GM18907 (cell line): ENCODE results near the gene DPYD.
A peak's percentile ranks its signal among the peaks of the same experiment; 100 is the strongest.

ENCODE experiments used
- ATAC-seq: cut with Tn5 transposase; IDR thresholded peaks from one replicate; pipeline ENCODE4 v1.9.1; 2021; ENCODE audit warnings: mild to moderate bottlenecking, moderate library complexity; ENCODE audit not compliant: unreplicated experiment

The DPYD gene

DNA sequence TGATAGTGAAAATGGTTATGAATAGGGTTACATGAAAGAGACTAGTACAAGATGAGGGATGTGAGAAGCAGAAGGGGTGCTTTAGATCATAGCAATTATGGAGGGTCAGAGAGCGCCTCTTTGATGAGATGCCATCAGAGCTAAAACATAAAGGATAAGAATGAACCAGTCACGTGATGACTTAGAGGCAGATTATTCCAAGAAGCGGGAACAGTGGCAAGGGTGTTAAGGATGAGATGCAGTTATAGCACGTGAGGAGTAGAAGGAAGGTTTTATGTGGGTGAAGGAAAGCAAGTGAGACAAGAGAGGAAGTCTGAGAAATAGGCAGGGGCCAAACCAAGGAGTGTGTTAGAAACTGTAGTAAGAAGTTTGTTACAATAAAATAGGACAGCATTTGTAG is 360.1 kb downstream of the DPYD start:
- ATAC-seq = no peak

DNA sequence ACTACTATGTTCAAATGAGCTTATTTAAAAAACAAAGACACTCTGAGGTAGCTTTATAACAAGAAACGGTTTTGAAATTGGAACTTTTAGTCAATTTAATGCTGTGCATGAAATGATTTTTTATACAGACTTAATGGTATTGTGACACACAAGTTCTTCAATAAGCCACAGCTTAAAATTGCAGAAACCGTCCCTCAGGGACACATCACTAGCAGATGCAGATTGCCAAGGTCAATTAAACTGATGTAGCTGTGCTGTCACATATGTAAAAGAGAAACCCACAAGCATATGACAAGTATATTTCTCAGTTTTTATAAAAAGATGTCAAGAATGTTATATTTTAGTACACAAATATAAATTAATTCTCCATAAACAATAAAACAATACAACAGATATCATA is 366.9 kb downstream of the DPYD start:
- no peak for ATAC-seq

DNA sequence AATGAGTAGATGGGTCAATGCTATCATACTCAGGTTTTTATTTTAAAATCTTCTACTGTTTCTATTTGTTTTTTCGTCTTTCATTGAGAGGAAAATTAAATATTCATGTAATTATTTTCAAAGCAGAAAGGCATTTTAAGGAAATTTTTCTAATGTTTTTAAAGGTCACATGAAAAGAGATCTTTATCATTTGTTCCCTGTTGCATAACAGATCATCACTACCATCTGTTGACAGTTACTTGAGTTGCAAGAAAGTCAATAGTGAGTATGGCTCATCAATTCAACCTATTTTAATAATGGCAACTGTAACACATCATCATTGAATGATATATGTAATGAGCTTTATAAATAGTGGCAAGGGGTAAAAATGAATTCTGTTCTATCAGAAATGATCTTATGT is 369.7 kb downstream of the DPYD start:
- no peak for ATAC-seq

DNA sequence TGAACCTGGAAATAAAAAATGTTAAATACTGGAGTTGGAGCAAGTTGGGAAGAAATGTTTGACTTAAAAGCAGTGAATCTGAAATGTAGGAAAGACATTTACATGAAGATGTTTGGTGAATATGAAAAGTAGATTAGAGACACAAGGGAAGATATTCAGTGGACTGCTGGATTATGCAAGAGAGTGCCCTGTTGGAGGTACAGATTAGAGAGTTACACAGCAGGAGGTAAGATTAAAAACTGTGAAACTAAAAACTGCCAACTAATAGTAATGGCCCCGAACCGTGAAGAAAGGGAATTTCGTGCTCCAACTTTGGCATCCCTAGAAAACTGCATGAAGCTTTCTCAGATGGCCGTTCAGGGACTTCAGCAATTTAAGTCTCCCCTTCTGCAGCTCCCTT is 375.4 kb downstream of the DPYD start:
- ATAC-seq = no peak

DNA sequence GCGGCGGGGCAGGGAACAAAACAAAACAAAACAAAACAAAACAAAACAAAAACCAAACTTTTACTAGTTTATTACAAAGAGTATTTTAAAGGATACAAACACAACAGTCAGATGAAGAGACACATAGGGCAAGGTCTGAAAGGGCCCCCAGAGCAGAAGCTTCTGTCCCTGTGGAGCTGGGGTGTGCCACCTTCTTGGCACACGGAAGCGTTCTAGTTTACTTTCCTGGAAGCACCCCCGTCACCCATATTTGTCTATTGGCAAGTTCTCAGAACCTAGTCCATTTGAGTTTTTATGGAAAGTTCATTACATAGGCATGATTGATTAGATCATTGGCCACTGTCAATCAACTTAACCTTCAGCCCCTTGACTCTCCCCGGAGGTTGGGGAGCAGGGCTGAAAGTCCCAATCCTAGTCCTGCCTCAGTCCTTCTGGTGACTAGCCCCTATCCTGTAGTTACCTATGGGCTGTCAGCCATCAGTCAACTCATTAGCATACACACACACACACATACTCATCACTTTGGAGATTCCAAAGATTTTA is 380.4 kb downstream of the DPYD start:
- no peak for ATAC-seq

DNA sequence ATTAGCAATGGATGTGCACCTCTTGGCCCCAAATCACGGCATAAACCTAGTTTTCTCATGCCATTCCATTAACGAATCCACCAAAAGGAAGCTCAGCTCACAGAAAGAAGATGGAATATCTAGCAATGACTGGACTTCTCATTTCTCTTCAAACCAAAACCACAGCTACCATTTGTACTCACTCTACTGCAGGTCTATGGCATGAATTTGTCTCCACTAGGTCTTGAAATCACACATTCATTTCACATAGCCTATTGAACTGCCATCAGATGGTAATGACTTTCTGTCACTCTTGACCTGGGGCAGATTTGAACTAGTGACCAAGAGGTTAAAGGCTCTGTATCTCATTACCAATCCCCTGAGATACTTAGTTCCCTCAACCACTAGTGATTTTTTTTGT is 382.7 kb downstream of the DPYD start:
- ATAC-seq = no peak

DNA sequence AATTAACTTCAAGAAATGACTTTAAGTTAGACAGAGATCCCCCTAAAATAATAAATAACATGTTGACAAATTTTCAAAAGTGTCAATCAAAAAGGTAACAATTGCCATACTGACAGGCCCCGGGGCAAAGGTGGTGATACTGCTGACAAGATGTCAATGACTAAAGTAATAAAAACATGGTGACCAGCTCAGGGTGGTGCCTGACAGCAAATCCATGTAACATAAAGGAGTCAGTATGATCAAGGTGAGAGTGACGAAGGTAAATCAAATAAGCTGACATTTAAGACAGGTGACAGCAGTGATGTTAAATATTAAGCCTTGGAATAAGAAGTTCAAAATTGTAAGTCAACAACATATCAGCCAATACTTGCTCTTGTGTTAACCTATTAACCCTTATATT is 387.5 kb downstream of the DPYD start:
- no peak for ATAC-seq

DNA sequence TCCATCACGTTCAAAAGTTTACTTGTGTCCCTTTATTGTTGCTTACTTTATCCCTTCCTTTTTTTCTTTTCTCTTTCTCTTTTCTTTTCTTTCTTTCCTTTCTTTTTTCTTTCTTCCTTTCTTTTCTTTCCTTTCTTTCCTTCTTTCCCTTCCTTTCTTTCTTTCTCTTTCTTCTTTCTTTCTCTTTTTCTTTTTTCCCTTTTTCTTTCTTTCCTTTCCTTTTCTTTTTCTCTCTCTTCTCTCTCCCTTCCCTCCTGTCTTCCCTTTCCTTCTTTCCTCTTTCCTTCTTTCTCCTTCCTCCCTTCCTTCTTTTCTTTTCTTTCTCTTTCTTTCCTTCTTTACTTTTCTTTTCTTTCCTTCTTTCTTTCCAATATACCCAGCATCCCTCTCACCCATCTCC is 391.2 kb downstream of the DPYD start:
- ATAC-seq = no peak

DNA sequence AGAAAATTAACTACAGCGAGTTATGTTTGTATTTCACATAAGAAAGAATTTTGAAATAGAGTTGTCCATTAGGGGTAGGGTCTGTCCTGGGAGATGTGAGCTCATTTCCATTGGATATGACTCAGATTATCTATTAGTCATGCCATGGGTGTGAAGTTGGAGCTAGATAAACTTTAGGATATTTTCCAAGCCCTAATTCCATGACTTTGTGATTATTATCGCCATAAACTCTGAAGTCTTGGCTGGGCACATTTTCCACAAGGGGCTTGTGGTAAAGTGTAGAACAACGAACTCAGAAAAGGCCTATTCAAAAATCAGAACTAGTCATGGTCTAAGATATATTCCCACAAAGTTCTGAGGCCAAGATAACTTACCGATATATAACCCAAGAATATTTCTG is 396.6 kb downstream of the DPYD start:
- no peak for ATAC-seq

DNA sequence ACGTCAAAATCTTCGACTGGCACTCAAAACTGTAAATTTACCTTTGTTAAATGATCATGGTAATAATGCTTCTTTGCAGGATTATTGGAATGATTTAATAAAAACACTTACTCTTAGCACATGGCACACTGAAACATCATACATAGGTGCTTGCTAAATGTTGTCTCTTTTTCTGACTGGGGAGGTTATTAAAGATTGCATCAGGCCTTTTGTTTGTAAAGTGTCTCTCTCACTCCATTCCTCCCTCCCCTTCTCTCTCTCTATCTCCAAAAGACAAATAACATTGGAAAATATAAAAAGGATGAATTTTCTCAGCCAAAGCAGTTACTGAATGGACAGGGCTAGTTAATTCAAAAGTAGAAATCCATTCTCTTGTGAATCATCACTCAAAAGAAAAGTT is 404.2 kb downstream of the DPYD start:
- no peak for ATAC-seq

DNA sequence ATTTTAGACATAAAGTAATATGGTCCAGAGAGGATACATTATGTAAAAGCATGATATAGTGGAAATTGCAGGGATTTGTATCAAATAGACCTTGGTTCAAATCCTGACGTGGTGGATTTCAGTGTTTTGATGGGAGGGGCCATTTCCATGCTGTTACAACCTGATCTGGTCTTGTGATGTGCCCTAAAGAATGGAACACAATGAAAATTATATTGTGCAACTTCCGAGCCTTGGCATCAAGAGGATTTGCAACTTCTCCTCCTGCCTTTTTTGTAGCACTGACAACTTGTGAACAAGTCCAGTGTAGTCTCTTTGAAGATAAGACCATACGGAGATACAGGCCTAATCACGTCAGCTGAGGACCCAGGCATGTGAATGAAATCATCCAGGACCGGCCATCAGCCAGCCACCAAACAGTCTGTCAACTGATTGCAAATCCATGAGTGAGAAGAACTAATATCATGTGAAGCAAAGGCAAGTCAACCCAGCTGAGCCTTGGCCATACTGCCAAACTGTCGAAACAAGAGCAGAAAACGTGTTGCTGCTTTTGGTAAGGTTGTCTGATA is 412.1 kb downstream of the DPYD start:
- ATAC-seq = no peak

DNA sequence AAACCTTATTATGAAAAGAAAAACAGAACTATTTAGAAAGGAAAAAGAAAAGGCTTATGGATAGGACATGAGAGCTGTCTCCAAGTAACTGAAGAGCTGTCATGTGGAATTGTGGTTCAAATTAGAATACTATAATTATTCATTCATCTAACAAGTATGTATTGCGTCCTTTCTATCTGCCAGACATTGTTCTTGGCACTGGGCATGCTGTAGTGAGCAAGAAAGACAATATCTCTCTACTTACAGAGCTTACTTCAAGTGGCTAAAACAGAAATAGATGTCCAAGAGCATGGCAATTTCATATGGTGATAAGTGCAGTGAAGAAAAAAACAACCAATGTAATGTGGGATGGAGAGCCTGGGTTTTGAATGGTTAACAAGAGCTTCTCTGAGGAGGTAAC is 413.0 kb downstream of the DPYD start:
- no peak for ATAC-seq

DNA sequence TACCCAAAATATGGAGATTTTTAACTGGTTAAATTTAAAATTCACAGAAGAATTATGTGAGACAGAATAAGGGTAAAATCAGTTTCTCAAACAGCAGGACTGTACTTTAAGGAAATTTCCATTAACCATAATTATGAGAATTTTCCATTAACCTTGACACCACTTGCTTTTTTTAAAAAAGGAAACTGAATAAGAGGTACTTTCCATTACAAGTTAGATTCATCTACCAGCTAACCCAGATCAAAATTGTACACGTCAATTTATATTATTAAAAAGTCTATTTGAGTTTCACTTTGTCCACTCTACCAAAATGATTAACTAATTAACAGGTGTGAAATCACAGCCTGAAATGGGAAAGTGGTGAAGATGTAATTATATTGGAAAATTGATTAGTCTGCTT is 414.5 kb downstream of the DPYD start:
- no peak for ATAC-seq

DNA sequence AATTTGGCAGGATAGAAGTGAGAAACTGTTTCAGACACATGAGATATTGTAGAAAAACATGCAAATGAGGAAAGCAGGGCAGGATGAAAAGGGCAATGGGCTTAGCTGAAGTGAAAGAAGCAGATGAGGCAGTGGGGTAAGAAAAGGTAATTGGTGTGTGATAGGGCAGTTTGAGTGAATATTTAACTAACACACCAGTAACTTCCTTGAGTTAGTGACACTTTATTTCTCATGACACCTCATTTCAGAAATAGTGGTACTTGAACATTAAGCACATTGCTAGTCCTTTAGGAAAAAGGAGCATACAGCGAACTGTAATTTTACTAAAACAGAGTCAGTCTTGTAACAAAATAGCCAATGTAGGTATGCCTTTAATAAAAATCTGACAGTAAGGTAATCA is 415.0 kb downstream of the DPYD start:
- peak; percentile 99 for ATAC-seq

DNA sequence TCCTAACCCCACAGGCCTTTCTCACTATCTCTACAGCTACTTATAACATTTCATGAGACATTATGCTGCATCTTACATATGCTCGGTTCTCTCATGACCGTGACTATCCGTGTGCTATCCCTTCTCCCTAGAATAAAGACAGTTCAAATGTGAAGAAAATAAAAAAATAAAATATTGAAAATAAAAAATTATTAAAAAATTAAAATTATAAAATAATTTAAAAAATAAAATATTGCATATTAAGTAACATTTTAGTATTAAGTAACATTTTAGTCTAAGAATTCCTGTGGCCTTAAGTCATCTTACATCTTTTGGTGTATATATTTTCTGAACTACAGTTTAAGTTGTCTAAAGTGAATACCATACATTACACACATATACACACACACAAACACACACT is 415.5 kb downstream of the DPYD start:
- peak; percentile 25 for ATAC-seq

DNA sequence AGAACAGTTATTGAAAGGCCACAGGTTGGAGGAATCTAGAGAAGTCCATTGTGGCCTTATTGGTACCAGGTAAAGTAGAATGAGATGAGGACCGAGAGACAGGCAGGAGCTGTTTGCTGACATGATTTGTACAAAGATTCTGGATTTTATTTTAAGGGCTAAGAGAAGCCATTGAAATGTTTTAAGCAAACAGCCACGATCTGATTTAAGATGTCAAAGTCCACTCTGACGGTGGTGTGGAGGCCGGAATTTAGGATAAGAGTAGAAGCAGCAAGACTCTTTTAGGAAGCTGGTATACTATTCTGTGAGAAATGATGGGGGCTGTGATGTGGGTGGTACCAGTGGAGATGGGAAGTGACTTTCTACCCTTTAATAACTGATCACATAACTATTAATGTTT is 418.5 kb downstream of the DPYD start:
- no peak for ATAC-seq

DNA sequence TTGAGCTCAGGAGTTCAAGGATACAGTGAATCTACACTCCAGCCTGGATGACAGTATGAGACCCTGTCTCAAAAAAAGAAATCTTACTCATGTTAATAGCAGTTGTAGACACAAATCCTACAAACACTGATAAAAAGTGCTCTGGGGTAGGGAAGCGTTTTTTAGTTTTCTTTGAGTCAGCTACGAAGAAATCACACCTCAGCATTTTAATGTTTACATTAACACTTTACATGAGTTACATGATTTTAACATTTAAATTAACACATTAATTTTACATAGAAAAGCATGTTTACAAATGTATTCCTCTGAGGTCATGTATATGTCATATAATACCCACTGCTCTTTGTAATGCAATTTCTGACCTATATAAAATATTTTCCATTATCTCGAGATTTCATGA is 419.2 kb downstream of the DPYD start:
- ATAC-seq = no peak

DNA sequence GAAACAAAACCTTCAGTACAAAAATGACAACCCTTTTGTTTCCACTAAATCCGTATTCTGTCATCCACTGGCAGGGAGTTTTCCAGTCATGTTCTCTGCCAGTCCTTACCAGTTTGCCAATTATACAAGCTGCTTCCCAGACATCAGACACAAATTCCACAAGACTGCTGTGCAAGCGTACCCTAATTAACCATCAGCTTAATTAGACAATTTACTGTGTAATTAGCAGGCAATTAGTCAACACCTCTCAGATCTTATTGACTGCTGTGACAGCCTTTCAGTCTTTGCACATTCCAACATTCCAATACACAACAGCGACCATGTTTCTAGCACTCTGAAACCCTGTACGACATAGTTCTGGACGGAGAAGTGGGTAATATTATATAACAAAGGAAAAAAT is 420.1 kb downstream of the DPYD start:
- ATAC-seq = no peak

DNA sequence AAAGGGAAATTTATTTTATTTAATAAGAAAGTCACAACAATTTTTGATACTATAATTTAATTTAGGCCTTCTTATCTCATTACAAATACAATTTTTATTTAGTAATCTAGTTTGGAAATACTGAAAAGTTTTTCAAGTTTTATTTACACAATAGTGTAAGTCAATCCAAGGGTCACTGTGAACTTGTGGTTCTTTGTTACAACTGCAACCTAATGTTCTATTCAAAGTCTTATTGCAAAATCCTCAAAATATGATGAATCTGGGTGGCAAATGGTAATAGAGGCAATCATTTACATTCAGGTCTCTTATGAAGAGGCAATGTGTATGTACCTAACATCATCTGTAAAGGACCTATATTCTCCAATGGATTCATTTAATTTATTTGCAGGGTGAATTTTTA is 421.2 kb downstream of the DPYD start:
- ATAC-seq = no peak

DNA sequence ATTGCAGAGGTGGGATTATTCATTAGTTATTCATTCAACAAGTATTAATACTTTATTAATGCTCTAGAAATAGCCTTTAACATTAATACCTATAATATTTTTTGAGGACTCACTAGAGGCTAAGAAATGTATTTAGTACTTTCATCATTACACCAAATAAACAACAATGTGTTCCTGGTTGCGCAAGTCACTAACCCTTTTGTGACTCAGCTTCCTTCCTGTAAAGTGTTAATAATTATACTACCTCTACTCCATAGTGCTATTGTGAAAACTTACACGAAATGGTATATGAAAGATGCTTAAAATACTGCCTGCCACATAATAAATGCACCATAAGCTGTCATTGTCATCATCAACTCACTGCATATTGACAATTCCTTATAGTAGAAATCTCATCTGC is 431.0 kb downstream of the DPYD start:
- peak; percentile 84 for ATAC-seq

DNA sequence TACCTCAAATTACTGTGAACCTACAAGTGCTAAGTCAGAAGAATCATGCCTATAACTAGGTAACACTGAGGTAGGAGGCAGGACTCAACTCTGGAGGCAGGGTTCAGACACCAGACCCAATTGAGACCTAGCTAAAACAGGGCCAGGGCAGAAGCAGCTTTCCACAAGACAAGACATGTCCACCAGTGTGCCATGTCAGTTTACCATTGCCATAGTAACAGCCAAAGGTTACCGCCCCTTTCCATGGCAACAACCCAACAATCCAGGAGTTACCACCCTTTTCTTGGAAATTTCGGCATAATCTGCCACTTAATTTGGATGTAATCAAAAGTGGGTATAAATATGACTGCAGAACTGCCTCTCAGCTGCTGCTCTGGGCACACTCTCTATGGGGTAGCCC is 432.3 kb downstream of the DPYD start:
- ATAC-seq = no peak

DNA sequence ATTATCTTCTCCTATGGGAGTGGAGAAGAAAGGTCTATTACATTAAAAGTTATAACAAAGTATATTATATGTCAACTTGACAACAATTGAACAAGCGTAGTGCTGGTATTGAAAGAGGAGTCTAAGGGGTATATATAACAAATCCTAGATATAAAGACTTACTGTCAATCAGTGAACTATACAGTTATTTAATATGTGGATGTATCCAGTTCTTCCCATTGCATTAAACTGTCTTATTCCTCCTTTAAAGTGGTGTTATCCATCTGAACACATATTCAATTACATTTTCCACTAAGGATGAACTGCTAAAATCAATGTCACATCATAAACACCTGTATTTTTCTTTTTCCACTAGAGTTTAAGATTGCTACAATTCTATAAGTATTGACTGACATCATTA is 438.8 kb downstream of the DPYD start:
- no peak for ATAC-seq

DNA sequence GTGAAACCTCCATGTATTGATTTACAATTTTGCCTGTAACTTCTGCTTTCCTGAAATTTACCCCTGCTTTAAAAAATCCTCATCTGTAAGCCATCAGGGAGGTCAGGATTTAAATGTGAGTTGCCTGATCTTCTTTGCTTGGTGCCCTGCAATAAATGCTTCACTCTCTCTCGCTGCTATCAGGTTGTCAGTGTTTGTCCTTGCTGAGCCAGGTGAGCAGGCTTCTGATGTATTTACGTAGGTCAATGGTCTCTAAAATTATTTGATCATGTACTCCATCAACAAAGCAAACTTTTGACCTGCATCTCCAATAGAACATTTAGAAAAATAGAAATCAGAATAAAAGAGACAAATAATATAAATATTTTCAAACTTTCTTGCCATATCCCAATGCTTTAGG is 453.4 kb downstream of the DPYD start:
- no peak for ATAC-seq

DNA sequence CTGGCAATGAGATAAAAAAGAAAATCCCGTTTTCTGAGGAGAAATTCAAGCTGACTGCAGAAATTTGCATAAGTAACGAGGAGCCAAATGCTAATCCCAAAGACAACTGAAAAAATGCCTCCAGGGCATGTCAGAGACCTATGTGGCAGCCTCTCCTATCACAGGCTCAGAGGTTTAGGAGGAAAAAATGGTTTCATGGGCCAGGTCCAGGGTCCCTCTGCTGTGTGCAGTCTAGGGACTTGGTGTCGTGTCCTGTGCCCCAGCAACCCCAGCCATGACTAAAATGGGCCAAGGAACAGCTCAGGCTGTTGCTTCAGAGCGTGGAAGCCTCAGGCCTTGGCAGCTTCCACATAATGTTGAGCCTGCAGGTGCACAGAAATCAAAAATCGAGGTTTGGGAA is 456.5 kb downstream of the DPYD start:
- no peak for ATAC-seq
